GM12892 (cell line): ENCODE data around the gene AMBP.

Source experiments
- POLR2A ChIP-seq: IDR thresholded peaks from 2 replicates; pipeline ENCODE4 v1.6.1; 2011; ENCODE audit warnings: low read depth, low read length, control low read depth
- POLR2AphosphoS5 ChIP-seq: IDR thresholded peaks from 2 replicates; pipeline ENCODE4 v1.6.1; 2011; ENCODE audit warnings: low read depth, low read length, control low read depth
- TAF1 ChIP-seq: IDR thresholded peaks from 2 replicates; pipeline ENCODE4 v1.6.1; 2011; ENCODE audit warnings: low read depth, mild to moderate bottlenecking, control low read depth, low read length, borderline replicate concordance

DNA sequence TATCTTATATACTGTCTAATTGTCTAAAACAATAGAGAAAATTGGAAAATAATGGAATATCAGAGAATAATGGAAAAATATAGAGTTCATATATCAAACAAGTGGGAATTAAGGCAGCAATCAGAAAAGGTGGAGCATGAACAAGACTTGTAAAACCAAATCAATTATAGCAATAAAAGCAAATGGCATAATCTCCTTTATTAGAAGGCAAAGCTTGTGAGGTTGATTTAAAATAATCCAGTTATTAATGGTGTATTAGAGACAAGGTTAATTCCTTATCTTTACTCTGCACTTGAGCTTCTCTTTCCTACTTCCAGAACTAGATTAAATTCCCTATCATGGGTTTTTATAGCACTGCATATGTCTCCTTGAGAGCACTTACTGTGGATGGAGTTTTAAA lies 64.1 kb downstream of the AMBP start:
- TF ChIP-seq POLR2A = no peak
- no peak for TF ChIP-seq TAF1
- TF ChIP-seq POLR2AphosphoS5 = no peak
